ENCODE measurements around the gene MAP3K3. TPM values are rescaled to one million over a fixed set of nuclear protein-coding genes. Genes with fewer than 3 reads are reported as not detected.
A peak's percentile ranks its signal among the peaks of the same experiment; 100 is the strongest.

The MAP3K3 gene
- total and polyA plus RNA-seq, 9 of the 15 experiments (the other 6 are each of a cell fraction or from before 2014, with no cell fraction given), result 0.69 to 16.5 (median 12.1) TPM

DNA sequence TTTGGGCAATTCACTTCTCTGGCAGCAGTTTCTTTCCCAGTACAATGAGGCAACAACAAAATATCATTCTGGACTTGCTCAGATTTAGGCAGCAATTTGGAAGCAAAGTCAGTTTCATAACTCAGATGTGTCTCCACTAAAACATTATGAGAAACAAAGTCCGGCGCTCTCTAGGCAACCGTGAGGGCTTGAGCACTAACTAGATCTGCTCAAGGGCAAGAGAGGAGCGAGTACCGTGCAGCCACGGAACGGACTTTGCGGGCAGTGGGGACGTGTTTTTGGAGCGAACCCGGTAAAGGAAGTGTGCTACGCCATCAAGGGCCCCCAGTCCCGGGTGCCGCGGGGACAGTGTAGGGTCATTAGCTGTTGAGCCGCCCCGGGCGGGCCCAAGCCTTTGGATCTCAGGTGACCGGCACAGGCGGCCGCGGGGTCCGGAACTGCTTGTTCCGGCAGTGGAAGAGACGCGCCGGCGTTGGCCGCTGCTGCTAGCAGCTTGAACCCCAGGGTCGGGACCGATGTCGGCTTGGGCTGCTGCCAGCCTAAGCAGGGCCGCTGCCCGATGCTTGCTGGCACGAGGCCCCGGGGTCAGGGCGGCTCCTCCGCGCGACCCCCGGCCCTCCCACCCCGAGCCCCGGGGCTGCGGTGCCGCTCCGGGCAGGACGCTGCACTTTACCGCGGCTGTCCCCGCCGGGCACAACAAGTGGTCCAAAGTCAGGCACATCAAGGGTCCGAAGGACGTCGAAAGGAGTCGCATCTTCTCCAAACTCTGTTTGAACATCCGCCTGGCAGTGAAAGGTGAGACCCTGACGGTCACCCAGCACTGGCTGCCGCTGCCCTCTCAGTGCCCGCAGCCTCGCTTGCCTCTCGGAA, 21.4 kb upstream of the MAP3K3 start, which contains the start of gene TACO1 (continued):
- TF ChIP-seq, protein P1, sequence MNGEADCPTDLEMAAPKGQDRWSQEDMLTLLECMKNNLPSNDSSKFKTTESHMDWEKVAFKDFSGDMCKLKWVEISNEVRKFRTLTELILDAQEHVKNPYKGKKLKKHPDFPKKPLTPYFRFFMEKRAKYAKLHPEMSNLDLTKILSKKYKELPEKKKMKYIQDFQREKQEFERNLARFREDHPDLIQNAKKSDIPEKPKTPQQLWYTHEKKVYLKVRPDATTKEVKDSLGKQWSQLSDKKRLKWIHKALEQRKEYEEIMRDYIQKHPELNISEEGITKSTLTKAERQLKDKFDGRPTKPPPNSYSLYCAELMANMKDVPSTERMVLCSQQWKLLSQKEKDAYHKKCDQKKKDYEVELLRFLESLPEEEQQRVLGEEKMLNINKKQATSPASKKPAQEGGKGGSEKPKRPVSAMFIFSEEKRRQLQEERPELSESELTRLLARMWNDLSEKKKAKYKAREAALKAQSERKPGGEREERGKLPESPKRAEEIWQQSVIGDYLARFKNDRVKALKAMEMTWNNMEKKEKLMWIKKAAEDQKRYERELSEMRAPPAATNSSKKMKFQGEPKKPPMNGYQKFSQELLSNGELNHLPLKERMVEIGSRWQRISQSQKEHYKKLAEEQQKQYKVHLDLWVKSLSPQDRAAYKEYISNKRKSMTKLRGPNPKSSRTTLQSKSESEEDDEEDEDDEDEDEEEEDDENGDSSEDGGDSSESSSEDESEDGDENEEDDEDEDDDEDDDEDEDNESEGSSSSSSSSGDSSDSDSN (IDR thresholded peaks at IDR 0.05; ENCODE audit: borderline replicate concordance in 1 of 2, low read depth in 2 of 2, low read length in 2 of 2), result peak; percentile 28 to 87; a peak in 2 of 4 replicates
- TF ChIP-seq ZNF766 (CRISPR knock-in tag; conservative IDR thresholded peaks at IDR 0.05) (no peak; the same call in 1 of the 2 replicates), ELF2 (CRISPR knock-in tag; IDR thresholded peaks at IDR 0.05) (peak; percentile 79), HDAC3 (IDR thresholded peaks at IDR 0.05; ENCODE audit: borderline replicate concordance, partially characterized antibody) (no peak), NBN (IDR thresholded peaks at IDR 0.05; ENCODE audit: low read depth) (peak; percentile 48; the same call in 1 of the 2 replicates), MEF2D (tag; conservative IDR thresholded peaks at IDR 0.05; ENCODE audit: low read depth) (no peak), LEF1 (IDR thresholded peaks at IDR 0.05) (no peak), TCFL5 (CRISPR knock-in tag; conservative IDR thresholded peaks at IDR 0.05) (0 out of 2 replicates have a peak, but pooled peaks have one; percentile 61), HNRNPK (IDR thresholded peaks at IDR 0.05; ENCODE audit: low read depth, low read length, poor library complexity, severe bottlenecking) (no peak), SP1 (CRISPR knock-in tag; IDR thresholded peaks at IDR 0.05) (0 out of 2 replicates have a peak, but pooled peaks have one; percentile 55), RAD21 (CRISPR knock-in tag; conservative IDR thresholded peaks at IDR 0.05 in 1 of 2, IDR thresholded peaks at IDR 0.05 in 1 of 2) (peak in 1 of 2 experiments; percentile 33; a peak in 2 of 4 replicates), CHD2 (IDR thresholded peaks at IDR 0.05; ENCODE audit: low read depth, low read length) (no peak), ZEB2 (IDR thresholded peaks at IDR 0.05) (peak; percentile 98)
- TF ChIP-seq, protein P2, sequence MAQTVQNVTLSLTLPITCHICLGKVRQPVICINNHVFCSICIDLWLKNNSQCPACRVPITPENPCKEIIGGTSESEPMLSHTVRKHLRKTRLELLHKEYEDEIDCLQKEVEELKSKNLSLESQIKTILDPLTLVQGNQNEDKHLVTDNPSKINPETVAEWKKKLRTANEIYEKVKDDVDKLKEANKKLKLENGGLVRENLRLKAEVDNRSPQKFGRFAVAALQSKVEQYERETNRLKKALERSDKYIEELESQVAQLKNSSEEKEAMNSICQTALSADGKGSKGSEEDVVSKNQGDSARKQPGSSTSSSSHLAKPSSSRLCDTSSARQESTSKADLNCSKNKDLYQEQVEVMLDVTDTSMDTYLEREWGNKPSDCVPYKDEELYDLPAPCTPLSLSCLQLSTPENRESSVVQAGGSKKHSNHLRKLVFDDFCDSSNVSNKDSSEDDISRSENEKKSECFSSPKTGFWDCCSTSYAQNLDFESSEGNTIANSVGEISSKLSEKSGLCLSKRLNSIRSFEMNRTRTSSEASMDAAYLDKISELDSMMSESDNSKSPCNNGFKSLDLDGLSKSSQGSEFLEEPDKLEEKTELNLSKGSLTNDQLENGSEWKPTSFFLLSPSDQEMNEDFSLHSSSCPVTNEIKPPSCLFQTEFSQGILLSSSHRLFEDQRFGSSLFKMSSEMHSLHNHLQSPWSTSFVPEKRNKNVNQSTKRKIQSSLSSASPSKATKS (CRISPR knock-in tag; IDR thresholded peaks at IDR 0.05), result no peak
- TF ChIP-seq, protein P3, sequence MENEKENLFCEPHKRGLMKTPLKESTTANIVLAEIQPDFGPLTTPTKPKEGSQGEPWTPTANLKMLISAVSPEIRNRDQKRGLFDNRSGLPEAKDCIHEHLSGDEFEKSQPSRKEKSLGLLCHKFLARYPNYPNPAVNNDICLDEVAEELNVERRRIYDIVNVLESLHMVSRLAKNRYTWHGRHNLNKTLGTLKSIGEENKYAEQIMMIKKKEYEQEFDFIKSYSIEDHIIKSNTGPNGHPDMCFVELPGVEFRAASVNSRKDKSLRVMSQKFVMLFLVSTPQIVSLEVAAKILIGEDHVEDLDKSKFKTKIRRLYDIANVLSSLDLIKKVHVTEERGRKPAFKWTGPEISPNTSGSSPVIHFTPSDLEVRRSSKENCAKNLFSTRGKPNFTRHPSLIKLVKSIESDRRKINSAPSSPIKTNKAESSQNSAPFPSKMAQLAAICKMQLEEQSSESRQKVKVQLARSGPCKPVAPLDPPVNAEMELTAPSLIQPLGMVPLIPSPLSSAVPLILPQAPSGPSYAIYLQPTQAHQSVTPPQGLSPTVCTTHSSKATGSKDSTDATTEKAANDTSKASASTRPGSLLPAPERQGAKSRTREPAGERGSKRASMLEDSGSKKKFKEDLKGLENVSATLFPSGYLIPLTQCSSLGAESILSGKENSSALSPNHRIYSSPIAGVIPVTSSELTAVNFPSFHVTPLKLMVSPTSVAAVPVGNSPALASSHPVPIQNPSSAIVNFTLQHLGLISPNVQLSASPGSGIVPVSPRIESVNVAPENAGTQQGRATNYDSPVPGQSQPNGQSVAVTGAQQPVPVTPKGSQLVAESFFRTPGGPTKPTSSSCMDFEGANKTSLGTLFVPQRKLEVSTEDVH (IDR thresholded peaks at IDR 0.05; ENCODE audit: low read depth, partially characterized antibody), result peak; percentile 88
- TF ChIP-seq, protein P4, sequence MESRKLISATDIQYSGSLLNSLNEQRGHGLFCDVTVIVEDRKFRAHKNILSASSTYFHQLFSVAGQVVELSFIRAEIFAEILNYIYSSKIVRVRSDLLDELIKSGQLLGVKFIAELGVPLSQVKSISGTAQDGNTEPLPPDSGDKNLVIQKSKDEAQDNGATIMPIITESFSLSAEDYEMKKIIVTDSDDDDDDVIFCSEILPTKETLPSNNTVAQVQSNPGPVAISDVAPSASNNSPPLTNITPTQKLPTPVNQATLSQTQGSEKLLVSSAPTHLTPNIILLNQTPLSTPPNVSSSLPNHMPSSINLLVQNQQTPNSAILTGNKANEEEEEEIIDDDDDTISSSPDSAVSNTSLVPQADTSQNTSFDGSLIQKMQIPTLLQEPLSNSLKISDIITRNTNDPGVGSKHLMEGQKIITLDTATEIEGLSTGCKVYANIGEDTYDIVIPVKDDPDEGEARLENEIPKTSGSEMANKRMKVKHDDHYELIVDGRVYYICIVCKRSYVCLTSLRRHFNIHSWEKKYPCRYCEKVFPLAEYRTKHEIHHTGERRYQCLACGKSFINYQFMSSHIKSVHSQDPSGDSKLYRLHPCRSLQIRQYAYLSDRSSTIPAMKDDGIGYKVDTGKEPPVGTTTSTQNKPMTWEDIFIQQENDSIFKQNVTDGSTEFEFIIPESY (CRISPR knock-in tag; IDR thresholded peaks at IDR 0.05), result 0 out of 2 replicates have a peak, but pooled peaks have one; percentile 3
